WTC11 (cell line): ENCODE data around the gene CFAP221. TPM values are rescaled to one million over a fixed set of nuclear protein-coding genes. Genes with fewer than 3 reads are reported as not detected.

Experiments
- ATAC-seq: fragments of 200-7000 bp; cut with Tn5 transposase; 2 replicates; pipeline ENCODE4 v1.10.0; 2021; ENCODE audit warnings: mild to moderate bottlenecking, moderate library complexity
- CTCF ChIA-PET: fragments of 300-600 bp; sonication (Branson Sonifier 250); formaldehyde crosslinking; loops from one replicate; lab custom pipeline; 2021; ENCODE audit warnings: antibody characterized with exemption; lab: Charles Lee
- POLR2A ChIA-PET: fragments of 350-600 bp; sonication (Branson Sonifier 250); formaldehyde crosslinking; loops from one replicate; lab custom pipeline; 2021; ENCODE audit warnings: antibody characterized with exemption; lab: Charles Lee
- DNase-seq: peaks from one replicate; pipeline ENCODE4 v3.0.0; 2021; ENCODE audit warnings: low spot score
- H3K27ac Mint-ChIP-seq: 2 replicates; pipeline ENCODE4 v1.8.0; 2021; ENCODE audit warnings: mixed read lengths
- H3K27me3 Mint-ChIP-seq: 2 replicates; pipeline ENCODE4 v1.8.0; 2021; ENCODE audit warnings: low read depth, mild to moderate bottlenecking, moderate library complexity, mixed read lengths
- H3K36me3 Mint-ChIP-seq: 2 replicates; pipeline ENCODE4 v1.8.0; 2021; ENCODE audit warnings: mixed read lengths
- H3K4me1 Mint-ChIP-seq: 2 replicates; pipeline ENCODE4 v1.8.0; 2022; ENCODE audit warnings: mixed read lengths
- H3K4me3 Mint-ChIP-seq: 2 replicates; pipeline ENCODE4 v1.8.0; 2021; ENCODE audit warnings: mild to moderate bottlenecking, moderate library complexity, mixed read lengths
- H3K9me3 Mint-ChIP-seq: 2 replicates; pipeline ENCODE4 v1.8.0; 2021; ENCODE audit warnings: mixed read lengths
- AFF4 ChIP-seq: sonication (generic); formaldehyde crosslinking; IDR thresholded peaks from 2 replicates; pipeline ENCODE4 v1.8.1; 2023; ENCODE audit warnings: mild to moderate bottlenecking, missing genetic modification reagents, borderline replicate concordance
- ATF6 ChIP-seq: sonication (generic); formaldehyde crosslinking; IDR thresholded peaks from 2 replicates; pipeline ENCODE4 v1.8.1; 2023; ENCODE audit warnings: mild to moderate bottlenecking, missing genetic modification reagents
- CBFB ChIP-seq: sonication (generic); formaldehyde crosslinking; IDR thresholded peaks from 2 replicates; pipeline ENCODE4 v1.8.1; 2022; ENCODE audit warnings: mild to moderate bottlenecking, low read depth, missing genetic modification reagents
- EMX1 ChIP-seq: fragments of 250-450 bp; sonication (Bioruptor Pico); IDR thresholded peaks from 2 replicates; pipeline ENCODE4 v1.8.0; 2021; ENCODE audit warnings: mild to moderate bottlenecking
- ERG ChIP-seq: fragments of 250-450 bp; sonication (Bioruptor Pico); IDR thresholded peaks from 2 replicates; pipeline ENCODE4 v1.8.0; 2021; ENCODE audit warnings: mild to moderate bottlenecking
- ETV6 ChIP-seq: sonication (generic); formaldehyde crosslinking; IDR thresholded peaks from 2 replicates; pipeline ENCODE4 v1.8.1; 2022; ENCODE audit warnings: mild to moderate bottlenecking, missing genetic modification reagents
- GABPB1 ChIP-seq: sonication (generic); formaldehyde crosslinking; IDR thresholded peaks from 2 replicates; pipeline ENCODE4 v1.8.1; 2023; ENCODE audit warnings: mild to moderate bottlenecking, missing genetic modification reagents
- GTF2I ChIP-seq: fragments of 250-450 bp; sonication (Bioruptor Pico); conservative IDR thresholded peaks from 2 replicates; pipeline ENCODE4 v1.4.0; 2021; ENCODE audit warnings: mild to moderate bottlenecking
- MYBL2 ChIP-seq: sonication (generic); formaldehyde crosslinking; IDR thresholded peaks from 2 replicates; pipeline ENCODE4 v1.8.1; 2023; ENCODE audit warnings: mild to moderate bottlenecking, moderate library complexity, missing genetic modification reagents
- PREB ChIP-seq: sonication (generic); formaldehyde crosslinking; IDR thresholded peaks from 2 replicates; pipeline ENCODE4 v1.8.1; 2022; ENCODE audit warnings: mild to moderate bottlenecking, missing genetic modification reagents, moderate library complexity, borderline replicate concordance
- SMAD3 ChIP-seq: sonication (generic); formaldehyde crosslinking; IDR thresholded peaks from 2 replicates; pipeline ENCODE4 v1.8.0; 2022; ENCODE audit warnings: missing genetic modification reagents, mild to moderate bottlenecking, borderline replicate concordance
- SP1 ChIP-seq: sonication (generic); formaldehyde crosslinking; conservative IDR thresholded peaks from 2 replicates; pipeline ENCODE4 v1.8.1; 2022; ENCODE audit warnings: missing genetic modification reagents
- STAT6 ChIP-seq: sonication (generic); formaldehyde crosslinking; conservative IDR thresholded peaks from 2 replicates; pipeline ENCODE4 v1.8.1; 2023; ENCODE audit warnings: mild to moderate bottlenecking, low read depth, missing genetic modification reagents, moderate library complexity
- ZNF317 ChIP-seq: sonication (generic); formaldehyde crosslinking; IDR thresholded peaks from 2 replicates; pipeline ENCODE4 v1.8.1; 2023; ENCODE audit warnings: low read depth, mild to moderate bottlenecking, moderate library complexity, missing genetic modification reagents, borderline replicate concordance
- total RNA-seq: library from RNA; stranded (reverse); gene quantifications from 3 replicates; pipeline ENCODE4 v1.2.3, GENCODE V29; 2021

Gene CFAP221
- total RNA-seq, 1 experiment from 2014 or later = 0.35 TPM

- Mint-ChIP-seq H3K27me3 (peaks cover 68% of the 10 kb centered on the region), H3K4me3 (no peak overlapping the region), H3K9me3 (no peaks in the 10 kb centered on the region), H3K4me1 (peaks cover 9% of the 10 kb centered on the region), H3K27ac (no peak overlapping the region), H3K36me3 (no peaks in the 10 kb centered on the region)
- no peak for TF ChIP-seq ATF6 (CRISPR knock-in tag)
- TF ChIP-seq GABPB1 (CRISPR knock-in tag) = no peak
- TF ChIP-seq CBFB (CRISPR knock-in tag) = no peak
- no peak for TF ChIP-seq ZNF317 (CRISPR knock-in tag)
- TF ChIP-seq SMAD3 = no peak
- TF ChIP-seq STAT6 (CRISPR knock-in tag) = no peak
- TF ChIP-seq PREB (CRISPR knock-in tag) = no peak
- TF ChIP-seq ETV6 (CRISPR knock-in tag) = no peak
- TF ChIP-seq EMX1 (CRISPR knock-in tag) = no peak
- no peak for TF ChIP-seq AFF4 (CRISPR knock-in tag)
- no peak for TF ChIP-seq SP1
- TF ChIP-seq ERG (CRISPR knock-in tag) = no peak
- TF ChIP-seq MYBL2 (CRISPR knock-in tag) = no peak
- no peak for TF ChIP-seq GTF2I (CRISPR knock-in tag)
- ChIA-PET CTCF (no interaction called here), POLR2A (no interaction called here)
- ATAC-seq (no peak), DNase-seq (no peak)
Measured at GRCh38 chr2:119521433-119522050, 22.7 kb upstream of the CFAP221 start.
